MV-4-11 (cell line): ENCODE data around the gene ABLIM2.

Source experiments
- DNase-seq: peaks from one replicate; lab custom pipeline; 2025; lab: John Stamatoyannopoulos, UW

The ABLIM2 gene

GRCh38 chr4:8045909-8046308 is 112.7 kb downstream of the ABLIM2 start:
- DNase-seq, result no peak

- DNase-seq, result no peak
Measured at GRCh38 chr4:8044699-8045098, 113.9 kb downstream of the ABLIM2 start.

- DNase-seq, result no peak
Measured at GRCh38 chr4:8044244-8044643, 114.4 kb downstream of the ABLIM2 start.

- no peak for DNase-seq
Measured at GRCh38 chr4:8043596-8043995, 115.0 kb downstream of the ABLIM2 start.

GRCh38 chr4:8041868-8042267 is 116.7 kb downstream of the ABLIM2 start:
- peak; percentile 24 for DNase-seq

GRCh38 chr4:8041172-8041571 is 117.4 kb downstream of the ABLIM2 start:
- no peak for DNase-seq

GRCh38 chr4:8040607-8041006 is 118.0 kb downstream of the ABLIM2 start:
- no peak for DNase-seq

- no peak for DNase-seq
Measured at GRCh38 chr4:8039853-8040252, 118.8 kb downstream of the ABLIM2 start.

GRCh38 chr4:8039290-8039689 is 119.3 kb downstream of the ABLIM2 start:
- DNase-seq, result no peak

GRCh38 chr4:8038719-8039251 is 119.8 kb downstream of the ABLIM2 start:
- DNase-seq, result no peak

- no peak for DNase-seq
Measured at GRCh38 chr4:8038083-8038482, 120.5 kb downstream of the ABLIM2 start.

- DNase-seq, result no peak
Measured at GRCh38 chr4:8037150-8037769, 121.4 kb downstream of the ABLIM2 start.

- peak; percentile 63 for DNase-seq
Measured at GRCh38 chr4:8035371-8035780, 123.2 kb downstream of the ABLIM2 start.

GRCh38 chr4:8033829-8034528 is 124.6 kb downstream of the ABLIM2 start:
- DNase-seq, result no peak

- DNase-seq, result no peak
Measured at GRCh38 chr4:8033067-8033755, 125.4 kb downstream of the ABLIM2 start.

- DNase-seq, result no peak
Measured at GRCh38 chr4:8032381-8032780, 126.2 kb downstream of the ABLIM2 start.

- no peak for DNase-seq
Measured at GRCh38 chr4:8030121-8030781, 128.4 kb downstream of the ABLIM2 start.

GRCh38 chr4:8029689-8030088 is 128.9 kb downstream of the ABLIM2 start:
- no peak for DNase-seq

GRCh38 chr4:8028884-8029568 is 129.6 kb downstream of the ABLIM2 start:
- no peak for DNase-seq

- no peak for DNase-seq
Measured at GRCh38 chr4:8028368-8028767, 130.2 kb downstream of the ABLIM2 start.

- no peak for DNase-seq
Measured at GRCh38 chr4:8026453-8026852, 132.2 kb downstream of the ABLIM2 start.

- no peak for DNase-seq
Measured at GRCh38 chr4:8025668-8026067, 132.9 kb downstream of the ABLIM2 start.
